Right kidney (tissue), 1 donor: ENCODE results near the gene RBM42.

ENCODE experiments used
- DNase-seq: peaks from one replicate; pipeline ENCODE4 v3.0.0-alpha.2; 2016

RBM42 gene

DNA sequence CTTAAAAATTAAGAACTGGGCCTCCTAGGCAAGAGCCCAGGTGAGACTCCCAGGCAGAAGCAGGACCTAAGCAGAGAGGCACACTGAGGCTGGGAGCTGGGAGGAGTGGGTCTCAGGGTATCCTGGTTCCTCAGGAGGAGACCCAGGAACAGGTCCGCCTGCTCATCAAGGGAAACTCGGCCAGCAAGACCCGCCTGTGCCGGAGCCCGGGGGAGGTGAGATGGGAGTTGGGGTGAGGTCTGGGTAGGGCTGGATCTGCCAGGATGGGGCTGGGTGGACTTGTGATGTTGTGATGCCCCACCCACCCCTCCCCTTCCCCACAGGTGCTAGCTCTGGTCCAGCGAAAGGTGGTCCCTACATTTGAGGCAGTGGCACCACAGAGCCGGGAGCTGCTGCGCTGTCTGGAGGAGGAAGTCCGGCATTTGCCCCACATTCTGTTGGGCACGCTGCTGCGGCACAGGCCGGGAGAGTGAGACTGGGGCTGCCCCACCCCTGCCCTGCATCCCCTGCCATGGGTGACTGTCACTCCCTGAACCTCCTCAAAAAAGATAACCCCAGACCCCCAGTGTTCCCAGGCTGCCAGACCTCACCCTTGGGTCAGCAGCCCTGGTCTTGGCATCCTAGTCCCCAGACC, 9.4 kb upstream of the RBM42 start:
- no peak for DNase-seq

DNA sequence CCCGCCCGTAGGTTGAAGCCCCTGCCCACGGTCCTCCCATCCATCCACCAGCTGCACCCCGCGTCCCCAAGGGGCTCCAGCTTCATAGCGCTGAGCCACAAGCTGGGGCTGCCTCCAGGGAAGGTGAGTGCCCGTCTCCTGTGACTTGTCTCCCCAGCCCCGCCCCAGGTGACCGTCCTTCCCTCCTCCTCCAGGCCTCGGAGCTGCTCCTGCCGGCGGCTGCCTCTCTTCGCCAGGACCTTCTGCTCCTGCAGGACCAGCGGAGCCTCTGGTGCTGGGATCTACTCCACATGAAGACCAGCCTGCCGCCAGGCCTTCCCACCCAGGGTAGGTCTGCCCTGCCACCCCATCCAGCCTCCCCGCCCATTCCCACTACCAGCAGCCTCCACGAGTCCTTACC, 8.8 kb upstream of the RBM42 start:
- DNase-seq = no peak

DNA sequence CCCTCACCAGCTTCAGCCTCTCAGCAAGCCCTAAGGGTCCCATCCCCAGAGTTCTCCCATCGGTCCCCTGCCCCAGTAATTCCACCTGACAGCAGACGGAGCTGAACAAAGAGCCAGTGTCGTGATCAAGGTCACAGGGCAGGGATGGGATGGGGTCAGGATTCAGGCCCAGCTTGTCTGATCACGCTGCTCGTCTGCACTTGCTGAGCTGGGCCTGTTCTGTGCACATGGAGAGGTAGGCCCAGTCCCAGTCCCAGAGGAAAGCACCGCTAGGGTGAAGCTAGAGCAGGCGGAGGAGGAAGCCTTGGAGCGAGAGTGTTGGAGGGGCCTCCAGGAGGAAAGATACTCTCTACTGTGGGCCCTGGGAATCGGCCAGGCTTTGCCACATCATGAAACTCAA, 7.1 kb upstream of the RBM42 start:
- DNase-seq = no peak

DNA sequence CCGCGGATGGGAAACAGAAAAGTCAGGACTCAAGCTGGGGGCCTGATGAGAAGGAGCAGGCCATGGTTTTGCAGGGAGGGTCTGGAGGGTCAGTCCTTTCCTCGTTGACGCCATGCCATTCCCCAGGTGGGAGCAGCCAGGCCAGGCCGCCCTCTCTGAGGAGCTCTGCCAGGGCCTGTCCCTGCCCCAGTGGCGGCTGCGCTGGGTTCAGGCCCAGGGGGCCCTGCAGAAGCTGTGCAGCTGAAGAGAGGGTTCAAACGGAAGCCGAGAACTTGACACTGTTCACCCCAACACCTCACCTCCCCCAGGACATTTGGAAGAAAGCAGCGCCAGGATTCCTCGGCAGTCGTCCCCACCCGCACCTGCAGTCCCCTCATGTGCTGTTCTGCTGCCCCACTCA, 6.1 kb upstream of the RBM42 start:
- DNase-seq = no peak

DNA sequence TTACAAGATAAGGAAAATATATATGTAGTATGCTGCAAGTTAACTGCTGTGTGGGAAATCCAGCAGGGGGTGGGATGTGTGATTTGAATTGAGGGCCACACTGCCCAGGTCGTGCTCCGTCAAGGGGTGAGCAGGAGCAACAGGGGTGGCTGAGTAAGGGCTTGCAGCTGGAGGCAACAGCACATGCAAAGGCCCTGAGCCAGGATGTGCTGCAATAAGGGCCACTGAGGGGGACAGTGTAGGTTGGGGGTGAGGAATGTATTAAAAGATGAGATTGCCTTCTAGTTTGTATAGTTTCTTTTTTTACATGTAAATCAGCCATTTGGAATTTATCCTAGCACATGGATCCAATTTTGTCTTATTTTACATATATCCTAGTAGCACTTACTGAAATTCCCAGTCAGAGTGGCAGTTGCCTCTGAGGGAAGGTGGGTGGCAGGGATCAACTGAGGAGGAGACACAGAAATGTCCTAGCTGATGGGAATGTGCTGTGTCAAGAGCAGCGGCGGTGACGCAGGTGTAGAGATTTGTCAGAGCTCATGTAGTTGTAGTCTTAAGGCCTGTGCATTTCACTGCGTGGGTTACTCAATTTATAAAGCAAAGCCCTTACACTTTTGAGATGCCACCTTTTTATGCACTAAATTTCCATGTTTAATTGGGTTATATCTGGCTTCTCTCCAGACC, 5.4 kb upstream of the RBM42 start:
- no peak for DNase-seq

DNA sequence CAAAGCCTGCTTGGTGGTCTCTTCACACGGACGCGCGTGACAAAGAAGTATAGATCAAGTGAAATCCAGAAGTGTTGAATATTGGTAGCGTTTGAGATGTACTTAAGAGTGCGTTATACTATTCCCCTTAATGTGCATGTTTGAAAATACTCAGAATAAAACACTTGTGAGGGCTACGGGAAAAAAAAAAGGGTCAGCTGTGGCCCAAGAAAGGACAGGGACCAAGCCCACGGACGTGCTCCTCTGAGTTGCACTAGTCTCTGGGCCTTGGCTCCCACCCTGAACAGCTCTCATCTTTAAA, 622 bp upstream of the RBM42 start:
- DNase-seq = no peak

DNA sequence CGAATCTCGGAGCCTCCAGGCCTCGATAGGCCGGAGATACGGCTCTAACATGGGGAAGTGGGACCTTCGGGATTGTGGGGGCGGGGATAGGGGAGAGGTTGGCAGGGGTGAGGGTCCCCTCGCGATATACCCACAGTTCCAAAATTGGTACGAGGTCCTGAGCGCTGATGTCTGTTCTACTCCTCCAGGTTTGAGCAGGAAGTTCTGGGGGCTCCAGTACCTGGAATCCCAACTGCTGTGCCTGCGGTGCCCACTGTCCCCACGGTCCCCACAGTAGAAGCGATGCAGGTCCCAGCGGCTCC, 447 bp downstream of the RBM42 start:
- no peak for DNase-seq

DNA sequence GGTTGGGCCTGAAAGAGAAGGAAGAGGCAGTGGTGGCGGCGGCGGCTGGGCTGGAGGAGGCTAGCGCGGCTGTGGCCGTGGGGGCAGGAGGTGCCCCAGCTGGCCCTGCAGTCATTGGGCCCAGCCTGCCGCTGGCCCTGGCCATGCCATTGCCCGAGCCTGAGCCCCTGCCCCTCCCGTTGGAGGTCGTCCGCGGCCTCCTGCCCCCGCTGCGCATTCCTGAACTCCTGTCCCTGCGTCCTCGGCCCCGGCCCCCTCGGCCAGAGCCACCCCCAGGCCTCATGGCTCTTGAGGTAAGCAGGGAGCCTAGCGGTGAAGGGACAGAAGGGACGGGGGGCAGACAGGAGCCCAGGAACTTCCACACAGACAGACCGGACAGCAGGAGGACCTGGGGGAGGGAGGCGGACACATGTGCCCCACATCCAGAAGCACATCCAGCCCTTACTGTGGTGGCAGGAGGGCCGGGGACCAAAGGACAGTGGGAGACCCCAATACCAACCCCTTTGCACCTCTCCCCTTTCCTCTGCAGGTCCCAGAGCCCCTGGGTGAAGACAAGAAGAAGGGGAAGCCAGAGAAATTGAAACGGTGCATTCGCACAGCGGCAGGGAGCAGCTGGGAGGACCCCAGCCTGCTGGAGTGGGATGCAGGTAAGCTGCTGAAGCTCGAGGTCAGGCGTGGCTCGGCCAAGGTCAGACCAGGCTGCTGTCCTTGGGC, 5.0 kb downstream of the RBM42 start:
- no peak for DNase-seq

DNA sequence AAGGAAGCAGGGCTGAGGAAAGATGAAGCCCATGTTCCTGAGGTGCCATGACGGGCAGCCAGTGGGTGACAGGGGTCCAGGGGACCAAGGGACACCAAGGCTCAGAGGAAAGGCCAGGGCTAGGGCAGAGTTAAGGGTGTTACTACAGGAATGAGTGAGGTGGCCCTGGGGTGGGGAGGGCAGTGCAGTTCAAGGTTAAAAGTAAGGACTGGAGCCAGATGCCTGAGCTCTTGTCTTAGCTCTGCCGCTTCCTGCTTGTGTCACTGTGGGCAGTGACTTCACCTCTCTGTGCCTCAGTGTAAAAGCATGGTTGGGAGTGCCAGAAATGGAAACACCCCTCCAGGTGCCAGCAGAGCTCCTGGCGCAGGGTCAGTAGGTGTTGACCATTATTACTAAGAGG, 7.8 kb downstream of the RBM42 start:
- DNase-seq = no peak

DNA sequence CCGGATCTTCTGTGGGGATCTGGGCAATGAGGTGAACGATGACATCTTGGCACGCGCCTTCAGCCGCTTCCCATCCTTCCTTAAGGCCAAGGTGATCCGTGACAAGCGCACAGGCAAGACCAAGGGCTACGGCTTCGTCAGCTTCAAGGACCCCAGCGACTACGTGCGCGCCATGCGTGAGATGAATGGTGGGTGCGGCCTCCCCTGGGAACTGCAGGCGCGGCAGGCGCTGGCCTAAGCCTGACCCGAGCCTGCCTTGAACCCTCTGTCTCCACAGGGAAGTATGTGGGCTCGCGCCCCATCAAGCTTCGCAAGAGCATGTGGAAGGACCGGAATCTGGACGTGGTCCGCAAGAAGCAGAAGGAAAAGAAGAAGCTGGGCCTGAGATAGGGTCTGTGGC, 8.3 kb downstream of the RBM42 start:
- no peak for DNase-seq

DNA sequence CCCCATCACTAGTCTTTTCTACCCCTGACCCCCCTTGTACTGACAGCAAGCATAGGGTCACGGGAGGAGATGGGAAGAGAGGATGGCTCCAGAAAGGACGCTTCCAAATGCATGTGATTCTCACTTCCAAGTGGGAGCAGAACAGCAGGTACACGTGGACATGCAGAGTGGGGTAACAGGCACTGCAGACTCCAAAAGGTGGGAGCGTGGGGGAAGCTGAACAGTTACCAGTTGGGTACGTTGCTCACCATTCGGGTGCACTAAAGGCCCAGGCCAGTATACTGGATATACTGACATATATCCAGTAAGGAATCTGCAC, 10.4 kb downstream of the RBM42 start:
- no peak for DNase-seq

DNA sequence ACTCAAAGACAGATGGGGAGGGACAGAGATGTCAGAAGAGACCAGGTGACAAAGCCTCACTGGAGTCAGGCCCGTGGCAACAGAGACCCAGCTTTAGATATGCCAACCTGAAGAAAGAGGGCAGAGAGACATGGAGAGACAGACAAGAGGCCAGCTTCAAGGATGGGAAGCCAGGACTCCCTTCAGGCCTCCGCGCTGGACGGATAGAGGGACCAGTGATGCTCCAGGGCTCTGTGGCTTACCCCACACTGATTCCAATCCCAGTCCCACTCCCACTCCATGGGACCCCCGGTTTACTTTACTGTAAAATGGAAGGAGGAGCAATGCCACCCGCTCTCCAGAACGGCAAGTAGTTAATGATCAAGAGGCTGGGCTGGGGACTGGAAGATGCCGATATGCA, 11.0 kb downstream of the RBM42 start:
- no peak for DNase-seq

DNA sequence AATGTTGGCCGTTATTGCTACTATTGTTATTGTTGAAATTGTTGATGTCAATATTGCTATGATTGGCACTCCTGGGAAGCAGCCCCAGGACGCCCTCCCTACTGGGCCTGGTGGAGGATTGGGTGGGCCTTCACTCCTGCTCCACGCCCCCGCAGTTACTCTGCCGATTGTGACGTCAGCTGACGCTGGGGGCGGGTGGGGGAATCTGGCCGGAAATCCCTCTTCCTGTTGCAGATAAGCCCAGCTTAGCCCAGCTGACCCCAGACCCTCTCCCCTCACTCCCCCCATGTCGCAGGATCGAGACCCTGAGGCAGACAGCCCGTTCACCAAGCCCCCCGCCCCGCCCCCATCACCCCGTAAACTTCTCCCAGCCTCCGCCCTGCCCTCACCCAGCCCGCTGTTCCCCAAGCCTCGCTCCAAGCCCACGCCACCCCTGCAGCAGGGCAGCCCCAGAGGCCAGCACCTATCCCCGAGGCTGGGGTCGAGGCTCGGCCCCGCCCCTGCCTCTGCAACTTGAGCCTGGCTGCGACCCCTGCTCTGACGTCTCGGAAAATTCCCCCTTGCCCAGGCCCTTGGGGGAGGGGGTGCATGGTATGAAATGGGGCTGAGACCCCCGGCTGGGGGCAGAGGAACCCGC, 12.8 kb downstream of the RBM42 start, which contains the start of gene ETV2:
Gene ETV2 (plus strand): TSS at position 231 of the 637 bp plus-strand sequence. CDS start 716 bp downstream, outside the sequence.
- DNase-seq = peak; percentile 20

DNA sequence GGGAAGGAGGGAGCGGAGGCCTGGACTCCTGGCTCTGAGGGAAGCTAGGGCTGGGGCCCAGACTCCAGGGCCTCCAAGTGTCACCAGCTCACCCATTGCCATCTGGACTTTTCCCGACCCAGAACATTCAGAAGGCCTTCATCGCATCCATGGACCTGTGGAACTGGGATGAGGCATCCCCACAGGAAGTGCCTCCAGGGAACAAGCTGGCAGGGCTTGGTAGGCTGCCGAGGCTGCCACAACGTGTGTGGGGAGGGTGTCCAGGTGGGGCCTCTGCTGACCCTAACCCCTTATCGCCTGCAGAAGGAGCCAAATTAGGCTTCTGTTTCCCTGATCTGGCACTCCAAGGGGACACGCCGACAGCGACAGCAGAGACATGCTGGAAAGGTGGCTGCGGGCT, 13.5 kb downstream of the RBM42 start:
- DNase-seq = peak; percentile 23

DNA sequence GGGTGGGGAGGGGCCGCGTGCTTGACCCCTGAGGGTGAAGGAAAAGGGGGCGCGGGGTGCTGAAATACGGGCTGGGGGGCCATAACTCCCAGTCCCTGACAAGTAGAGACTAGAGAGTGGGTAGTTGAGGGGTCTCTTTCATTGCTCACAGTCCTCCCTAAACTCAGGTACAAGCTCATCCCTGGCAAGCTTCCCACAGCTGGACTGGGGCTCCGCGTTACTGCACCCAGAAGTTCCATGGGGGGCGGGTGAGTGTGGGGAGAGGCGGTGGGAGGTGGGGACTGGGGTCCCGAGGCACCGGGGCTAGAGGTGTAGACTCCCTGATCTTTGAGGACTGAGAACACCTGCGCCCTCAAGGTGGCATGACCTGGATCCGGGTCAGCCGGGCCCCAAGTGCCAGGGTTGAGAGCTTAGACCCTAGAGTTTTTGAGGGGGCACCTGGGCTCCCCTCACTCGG, 14.0 kb downstream of the RBM42 start:
- no peak for DNase-seq

DNA sequence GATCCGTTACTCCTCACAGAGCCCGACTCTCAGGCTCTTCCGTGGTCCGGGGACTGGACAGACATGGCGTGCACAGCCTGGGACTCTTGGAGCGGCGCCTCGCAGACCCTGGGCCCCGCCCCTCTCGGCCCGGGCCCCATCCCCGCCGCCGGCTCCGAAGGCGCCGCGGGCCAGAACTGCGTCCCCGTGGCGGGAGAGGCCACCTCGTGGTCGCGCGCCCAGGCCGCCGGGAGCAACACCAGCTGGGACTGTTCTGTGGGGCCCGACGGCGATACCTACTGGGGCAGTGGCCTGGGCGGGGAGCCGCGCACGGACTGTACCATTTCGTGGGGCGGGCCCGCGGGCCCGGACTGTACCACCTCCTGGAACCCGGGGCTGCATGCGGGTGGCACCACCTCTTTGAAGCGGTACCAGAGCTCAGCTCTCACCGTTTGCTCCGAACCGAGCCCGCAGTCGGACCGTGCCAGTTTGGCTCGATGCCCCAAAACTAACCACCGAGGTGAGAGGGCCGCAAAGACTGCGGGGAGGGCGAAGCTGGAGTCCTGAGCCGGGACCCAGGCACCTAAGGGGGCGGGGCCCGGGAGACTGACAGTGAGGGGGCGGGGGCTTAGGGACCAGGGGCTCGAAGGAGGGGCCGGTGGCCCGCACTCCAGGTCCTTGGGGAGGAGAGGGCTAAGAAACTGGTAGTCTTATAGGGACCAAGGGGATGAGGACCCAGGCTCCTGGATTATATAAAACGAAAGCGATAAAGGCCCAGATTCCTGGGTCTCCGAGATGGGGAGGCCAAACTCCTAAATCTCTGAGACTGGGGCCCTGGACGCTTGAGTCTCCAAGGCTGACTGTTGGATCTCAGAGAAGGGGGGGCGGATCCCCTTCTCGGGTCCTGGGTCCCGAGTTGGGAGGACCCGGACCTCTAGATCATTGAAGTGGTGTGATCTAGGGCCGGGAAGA, 14.7 kb downstream of the RBM42 start:
- DNase-seq = peak; percentile 97

DNA sequence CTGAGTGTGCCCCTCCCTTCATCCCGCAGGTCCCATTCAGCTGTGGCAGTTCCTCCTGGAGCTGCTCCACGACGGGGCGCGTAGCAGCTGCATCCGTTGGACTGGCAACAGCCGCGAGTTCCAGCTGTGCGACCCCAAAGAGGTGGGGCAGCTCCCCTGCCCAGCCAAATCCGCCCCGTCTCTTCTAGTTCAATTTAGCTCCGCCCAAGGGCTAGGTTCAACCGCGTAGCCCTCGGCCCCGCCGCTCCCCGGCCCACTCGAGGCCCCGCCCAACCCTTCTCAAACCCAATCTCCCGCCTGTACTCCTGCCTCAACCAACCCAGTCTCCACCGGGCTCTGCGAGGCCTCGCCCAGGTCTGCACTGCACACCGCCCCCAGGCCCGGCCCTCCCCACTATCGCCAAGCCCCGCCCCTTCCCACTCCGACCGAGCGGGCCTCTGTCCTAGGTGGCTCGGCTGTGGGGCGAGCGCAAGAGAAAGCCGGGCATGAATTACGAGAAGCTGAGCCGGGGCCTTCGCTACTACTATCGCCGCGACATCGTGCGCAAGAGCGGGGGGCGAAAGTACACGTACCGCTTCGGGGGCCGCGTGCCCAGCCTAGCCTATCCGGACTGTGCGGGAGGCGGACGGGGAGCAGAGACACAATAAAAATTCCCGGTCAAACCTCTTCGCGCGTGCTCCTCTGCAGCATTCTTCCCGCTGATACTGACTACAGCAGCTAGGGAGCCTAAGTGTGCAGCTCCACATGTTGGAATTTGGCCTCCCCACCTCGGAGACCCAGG, 15.6 kb downstream of the RBM42 start:
- DNase-seq = peak; percentile 84

DNA sequence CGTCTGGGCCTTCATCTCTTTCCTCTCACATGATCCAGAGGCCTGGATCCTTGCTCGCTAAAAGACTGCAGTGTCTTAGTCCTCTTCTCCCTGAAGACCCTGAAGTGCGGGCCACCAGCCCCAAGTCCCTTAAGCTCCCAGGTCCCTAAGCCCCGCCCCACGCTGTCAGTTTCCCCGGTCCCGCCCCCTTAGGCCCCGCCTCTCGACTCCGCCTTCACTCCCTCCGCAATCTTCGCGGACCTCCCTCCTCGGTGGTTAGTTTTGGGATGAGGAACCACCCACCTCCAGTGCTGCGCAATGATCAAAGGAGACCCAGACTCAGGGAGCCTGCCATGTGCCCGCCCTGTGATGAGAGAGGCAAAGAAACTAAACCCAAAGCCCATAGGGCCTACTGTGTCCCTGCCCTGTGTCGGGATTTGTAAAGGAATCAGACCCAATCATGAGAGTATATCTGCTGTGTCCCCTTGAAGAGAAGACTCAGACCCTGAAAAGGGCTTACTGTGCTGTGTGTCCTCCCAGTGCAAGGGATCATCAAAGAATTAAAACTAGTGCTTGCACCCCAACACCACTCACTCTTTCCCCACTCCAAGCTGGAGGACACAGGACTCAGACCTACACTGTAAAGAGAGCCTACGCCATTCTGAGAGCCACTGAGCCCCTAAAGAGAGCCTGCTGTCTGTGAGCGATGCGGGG, 16.3 kb downstream of the RBM42 start:
- no peak for DNase-seq

DNA sequence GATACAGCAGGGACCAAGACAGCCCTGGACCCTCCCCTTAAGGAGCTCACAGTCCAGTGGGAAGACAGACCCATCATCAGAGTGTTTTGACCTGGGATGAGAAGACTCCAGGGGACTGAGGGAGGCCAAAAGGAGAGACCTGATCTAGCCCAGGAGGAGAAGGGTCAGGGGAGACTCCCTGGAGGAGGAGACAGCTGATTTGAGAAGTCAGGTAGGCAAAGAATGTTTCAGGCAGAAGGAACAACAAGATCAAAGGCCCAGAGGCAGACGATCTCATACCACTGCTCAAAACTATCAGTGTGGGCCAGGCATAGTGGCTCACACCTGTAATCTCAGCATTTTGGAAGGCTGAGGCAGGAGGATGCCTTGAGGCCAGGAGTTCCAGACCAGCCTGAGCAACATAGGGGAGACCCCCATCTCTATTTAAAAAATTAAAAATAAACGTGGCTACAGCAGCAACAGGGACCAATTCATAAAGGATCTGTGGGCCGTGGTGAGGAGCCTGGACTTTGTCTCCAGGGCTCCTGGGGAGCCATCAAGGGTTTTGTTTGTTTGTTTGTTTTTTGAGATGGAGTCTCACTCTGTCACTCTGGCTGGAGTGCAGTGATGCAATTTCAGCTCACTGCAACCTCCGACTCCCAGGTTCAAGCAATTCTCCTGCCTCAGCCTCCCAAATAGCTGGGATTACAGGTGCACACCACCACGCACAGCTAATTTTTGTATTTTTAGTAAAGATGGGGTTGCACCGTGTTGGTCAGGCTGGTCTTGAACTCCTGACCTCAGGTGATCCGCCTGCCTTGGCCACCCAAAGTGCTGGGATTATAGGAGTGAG, 17.1 kb downstream of the RBM42 start:
- no peak for DNase-seq
